ENCODE results near the gene MYRIP.

GRCh38 chr3:39803956-39804355, 5.5 kb upstream of the MYRIP start:
- TF ChIP-seq, protein P1, sequence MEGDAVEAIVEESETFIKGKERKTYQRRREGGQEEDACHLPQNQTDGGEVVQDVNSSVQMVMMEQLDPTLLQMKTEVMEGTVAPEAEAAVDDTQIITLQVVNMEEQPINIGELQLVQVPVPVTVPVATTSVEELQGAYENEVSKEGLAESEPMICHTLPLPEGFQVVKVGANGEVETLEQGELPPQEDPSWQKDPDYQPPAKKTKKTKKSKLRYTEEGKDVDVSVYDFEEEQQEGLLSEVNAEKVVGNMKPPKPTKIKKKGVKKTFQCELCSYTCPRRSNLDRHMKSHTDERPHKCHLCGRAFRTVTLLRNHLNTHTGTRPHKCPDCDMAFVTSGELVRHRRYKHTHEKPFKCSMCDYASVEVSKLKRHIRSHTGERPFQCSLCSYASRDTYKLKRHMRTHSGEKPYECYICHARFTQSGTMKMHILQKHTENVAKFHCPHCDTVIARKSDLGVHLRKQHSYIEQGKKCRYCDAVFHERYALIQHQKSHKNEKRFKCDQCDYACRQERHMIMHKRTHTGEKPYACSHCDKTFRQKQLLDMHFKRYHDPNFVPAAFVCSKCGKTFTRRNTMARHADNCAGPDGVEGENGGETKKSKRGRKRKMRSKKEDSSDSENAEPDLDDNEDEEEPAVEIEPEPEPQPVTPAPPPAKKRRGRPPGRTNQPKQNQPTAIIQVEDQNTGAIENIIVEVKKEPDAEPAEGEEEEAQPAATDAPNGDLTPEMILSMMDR (conservative IDR thresholded peaks at IDR 0.05) = no peak
- TF ChIP-seq ZFX (IDR thresholded peaks at IDR 0.05) = no peak

All from C4-2B (cell line).